HCT116 (cell line): ENCODE results near the gene CTNND2. TPM values are rescaled to one million over a fixed set of nuclear protein-coding genes. Genes with fewer than 3 reads are reported as not detected.

ENCODE experiments used
- ATAC-seq: fragments of 200-7000 bp; cut with Tn5 transposase; 2 replicates; pipeline ENCODE4 v1.9.1; 2020; ENCODE audit warnings: mild to moderate bottlenecking, moderate library complexity
- BruUV-seq: library from RNA; stranded (reverse); fragments of 400-500 nt; replicated peaks from 2 replicates; lab custom pipeline; 2021; lab: Mats Ljungman, UMichigan
- CTCF ChIA-PET: fragments of 300-600 bp; sonication (Branson Sonifier 250); formaldehyde crosslinking; loops from one replicate; lab custom pipeline; 2021; ENCODE audit warnings: antibody characterized with exemption; lab: Charles Lee
- POLR2A ChIA-PET: fragments of 300-600, 350-600 bp; sonication (Branson Sonifier 250); formaldehyde crosslinking; loops from one replicate; lab custom pipeline; 2021; ENCODE audit warnings: antibody characterized with exemption; lab: Charles Lee
- RAD21 ChIA-PET, 2 experiments: fragments of 300-600 bp; sonication (Branson Sonifier 250); formaldehyde crosslinking; loops; one replicate each; lab custom pipeline; 2023; ENCODE audit warnings: low total read pairs in 2 of 2; ENCODE audit not compliant: uncharacterized antibody in 2 of 2, unreplicated experiment in 2 of 2, low non-redundant PET in 1 of 2; lab: Charles Lee
- DNase-seq: peaks from one replicate; pipeline ENCODE4 v3.0.0-alpha.2; 2010; ENCODE audit warnings: low read depth, low spot score
- H2AFZ ChIP-seq: fragments of 200-600 bp; shearing (Covaris generic), sonication (generic); 2 replicates; pipeline ENCODE4 v1.6.1; 2017; ENCODE audit warnings: low read depth, mixed run types, mixed read lengths, antibody characterized with exemption, low read length; ENCODE audit not compliant: poor library complexity, severe bottlenecking
- H3K27ac ChIP-seq: 2 replicates; pipeline ENCODE4 v1.5.1; 2012; ENCODE audit warnings: low read depth, low read length
- H3K27me3 ChIP-seq: fragments of 200-600 bp; sonication (generic); 2 replicates; pipeline ENCODE4 v1.6.1; 2016; ENCODE audit warnings: mixed run types, low read length, mixed read lengths; ENCODE audit not compliant: insufficient read depth
- H3K36me3 ChIP-seq, 2 experiments: fragments of 200-500 bp in 1 of 2; fragments of 200-600 bp in 1 of 2; sonication (Bioruptor generic) in 1 of 2; sonication (generic) in 1 of 2; 2 replicates each; pipeline versions ENCODE4 v1.5.1 to v1.6.1; 2014 to 2016; ENCODE audit warnings: low read length in 2 of 2, inconsistent platforms in 1 of 2, mixed read lengths in 1 of 2, mixed run types in 1 of 2; ENCODE audit not compliant: insufficient read depth in 2 of 2, control insufficient read depth in 1 of 2
- H3K4me1 ChIP-seq, 2 experiments: fragments of 200-600 bp in 1 of 2; sonication (generic) in 1 of 2; 2 replicates each; pipeline versions ENCODE4 v1.5.1 to v1.6.1; 2012 to 2017; ENCODE audit warnings: low read length in 2 of 2, inconsistent platforms in 1 of 2, mild to moderate bottlenecking in 1 of 2, mixed read lengths in 1 of 2, mixed run types in 1 of 2, moderate library complexity in 1 of 2; ENCODE audit not compliant: insufficient read depth in 2 of 2, control insufficient read depth in 1 of 2
- H3K4me2 ChIP-seq: fragments of 200-600 bp; sonication (generic); 2 replicates; pipeline ENCODE4 v1.6.1; 2017; ENCODE audit warnings: mixed run types, low read length, mixed read lengths
- H3K4me3 ChIP-seq, 2 experiments: fragments of 200-600 bp in 1 of 2; sonication (generic) in 1 of 2; replicated peaks in 1 of 2; 2 replicates each; pipeline ENCODE4 v1.5.1; 2011 to 2016; ENCODE audit warnings: low read length in 2 of 2, control low read depth in 1 of 2, low read depth in 1 of 2, mild to moderate bottlenecking in 1 of 2, mixed read lengths in 1 of 2, mixed run types in 1 of 2
- H3K79me2 ChIP-seq: fragments of 200-600 bp; sonication (generic); 2 replicates; pipeline ENCODE4 v1.6.1; 2017; ENCODE audit warnings: mild to moderate bottlenecking, mixed run types, low read length, moderate library complexity, mixed read lengths; ENCODE audit not compliant: insufficient read depth
- H3K9ac ChIP-seq: fragments of 200-600 bp; sonication (generic); 2 replicates; pipeline ENCODE4 v1.6.1; 2016; ENCODE audit warnings: low read length, mixed read lengths
- H3K9me2 ChIP-seq: fragments of 200-600 bp; sonication (generic), shearing (Covaris generic); 2 replicates; pipeline ENCODE4 v1.6.1; 2017; ENCODE audit warnings: mixed run types, mild to moderate bottlenecking, moderate library complexity; ENCODE audit not compliant: insufficient read depth
- H3K9me3 ChIP-seq, 2 experiments: fragments of 200-500 bp in 1 of 2; fragments of 200-600 bp in 1 of 2; sonication (Bioruptor generic) in 1 of 2; sonication (generic) in 1 of 2; 2 replicates each; pipeline ENCODE4 v1.6.1; 2014 to 2017; ENCODE audit warnings: low read length in 2 of 2, mixed read lengths in 2 of 2, inconsistent platforms in 1 of 2, low read depth in 1 of 2, mild to moderate bottlenecking in 1 of 2, mixed run types in 1 of 2, moderate library complexity in 1 of 2; ENCODE audit not compliant: control insufficient read depth in 1 of 2, insufficient read depth in 1 of 2
- H4K20me1 ChIP-seq: fragments of 200-600 bp; sonication (generic), shearing (Covaris generic); 2 replicates; pipeline ENCODE4 v1.6.1; 2017; ENCODE audit warnings: mixed run types, mild to moderate bottlenecking, moderate library complexity; ENCODE audit not compliant: insufficient read depth
- CBX3 ChIP-seq: IDR thresholded peaks from 2 replicates; pipeline ENCODE4 v1.6.1; 2012; ENCODE audit warnings: low read depth
- CEBPB ChIP-seq: IDR thresholded peaks from 2 replicates; pipeline ENCODE4 v1.6.1; 2012; ENCODE audit warnings: low read depth
- ELF1 ChIP-seq: IDR thresholded peaks from 2 replicates; pipeline ENCODE4 v1.6.1; 2012; ENCODE audit warnings: low read depth, borderline replicate concordance
- EZH2 ChIP-seq: fragments of 200-600 bp; sonication (generic); IDR thresholded peaks from 2 replicates; pipeline ENCODE4 v1.6.1; 2017; ENCODE audit warnings: antibody characterized with exemption, mixed run types
- FOSL1 ChIP-seq: IDR thresholded peaks from 2 replicates; pipeline ENCODE4 v1.6.1; 2012; ENCODE audit warnings: low read depth
- JUND ChIP-seq: IDR thresholded peaks from 2 replicates; pipeline ENCODE4 v1.6.1; 2012
- POLR2AphosphoS5 ChIP-seq: IDR thresholded peaks from 2 replicates; pipeline ENCODE4 v1.6.1; 2011; ENCODE audit warnings: mild to moderate bottlenecking, low read depth, low read length, moderate library complexity
- RAD21 ChIP-seq: IDR thresholded peaks from 2 replicates; pipeline ENCODE4 v1.6.1; 2012; ENCODE audit warnings: low read depth, mild to moderate bottlenecking
- SIN3A ChIP-seq: IDR thresholded peaks from 2 replicates; pipeline ENCODE4 v1.6.1; 2012; ENCODE audit warnings: low read depth
- SP1 ChIP-seq: IDR thresholded peaks from 2 replicates; pipeline ENCODE4 v1.6.1; 2012; ENCODE audit warnings: low read depth
- SRF ChIP-seq: IDR thresholded peaks from 2 replicates; pipeline ENCODE4 v1.6.1; 2012; ENCODE audit warnings: low read depth
- TCF7L2 ChIP-seq: IDR thresholded peaks from 2 replicates; pipeline ENCODE4 v1.7.0; 2011; ENCODE audit warnings: borderline replicate concordance, inconsistent platforms; ENCODE audit not compliant: insufficient read depth, insufficient read length; ENCODE audit errors: extremely low read depth
- ZFX ChIP-seq: fragments of 450-650 bp; IDR thresholded peaks from 2 replicates; pipeline ENCODE4 v1.6.1; 2017
- ZNF274 ChIP-seq: fragments of 200-500 bp; sonication (Bioruptor generic); IDR thresholded peaks from 2 replicates; pipeline ENCODE4 v1.6.1; 2014; ENCODE audit warnings: mild to moderate bottlenecking, low read depth, low read length, inconsistent platforms
- intact Hi-C: fragments of 100-400 bp; cut with micrococcal nuclease; formaldehyde crosslinking; loops from 2 replicates; pipeline ENCODE4 v1.10.0; 2022
- total RNA-seq: library from RNA; stranded (reverse); gene quantifications from one replicate; pipeline ENCODE4 v1.2.1, GENCODE V29; 2021; ENCODE audit not compliant: unreplicated experiment
- TF ChIP-seq, protein P1 (sequence below), 3 experiments: fragments of 200-600 bp in 1 of 3; sonication (generic) in 1 of 3; IDR thresholded peaks in 2 of 3; conservative IDR thresholded peaks in 1 of 3; 2 replicates each; pipeline ENCODE4 v1.5.1; 2012 to 2017; ENCODE audit warnings: low read depth in 2 of 3, low read length in 2 of 3, antibody characterized with exemption in 1 of 3, borderline replicate concordance in 1 of 3, control low read depth in 1 of 3, mild to moderate bottlenecking in 1 of 3, mixed read lengths in 1 of 3, mixed run types in 1 of 3, moderate library complexity in 1 of 3; ENCODE audit not compliant: insufficient read depth in 1 of 3
- TF ChIP-seq, protein P2 (sequence below): IDR thresholded peaks from 2 replicates; pipeline ENCODE4 v1.6.1; 2012
- TF ChIP-seq, protein P3 (sequence below): IDR thresholded peaks from 2 replicates; pipeline ENCODE4 v1.6.1; 2012
- TF ChIP-seq, protein P4 (sequence below): IDR thresholded peaks from 2 replicates; pipeline ENCODE4 v1.6.1; 2012; ENCODE audit warnings: low read depth

CTNND2 gene
- total RNA-seq, 1 experiment from 2014 or later = not detected

DNA sequence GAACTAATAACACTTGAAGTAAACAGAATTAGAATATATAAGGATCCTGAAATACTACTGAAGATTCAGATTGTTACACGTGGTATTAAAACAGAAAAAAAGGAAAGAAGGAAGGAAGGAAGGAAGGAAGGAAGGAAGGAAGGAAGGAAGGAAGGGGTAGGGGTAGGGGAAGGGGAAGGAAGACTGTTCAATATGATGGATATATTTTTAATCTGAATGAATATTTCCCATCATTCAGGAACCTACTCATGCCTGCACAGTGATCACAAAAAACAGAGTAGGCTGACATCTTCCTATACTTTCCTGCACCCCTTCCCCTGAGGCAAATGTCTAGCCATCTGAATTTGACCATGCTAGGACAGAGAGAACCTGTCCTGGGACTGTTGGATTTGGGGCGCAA lies 133.9 kb downstream of the CTNND2 start:
- ChIA-PET POLR2A (no interaction called here), CTCF (no interaction called here), RAD21 (no interaction called here)
- ATAC-seq = no peak
- Histone ChIP-seq H3K9me2 (no peaks in the 10 kb centered on the region), H3K4me1 (no peaks in the 10 kb centered on the region), H3K9me3 (peaks cover 11% of the 10 kb centered on the region in 2 experiments; a peak in 2 of 4 replicates), H3K27me3 (no peaks in the 10 kb centered on the region), H2AFZ (no peak overlapping the region), H3K4me3 (no peak overlapping the region), H3K27ac (no peak overlapping the region), H3K79me2 (no peaks in the 10 kb centered on the region), H4K20me1 (no peaks in the 10 kb centered on the region), H3K9ac (no peak overlapping the region), H3K36me3 (no peaks in the 10 kb centered on the region), H3K4me2 (no peak overlapping the region)
- DNase-seq = no peak
- no TSS peak for BruUV-seq
- intact Hi-C loops = no loop called here
- TF ChIP-seq, protein P1, sequence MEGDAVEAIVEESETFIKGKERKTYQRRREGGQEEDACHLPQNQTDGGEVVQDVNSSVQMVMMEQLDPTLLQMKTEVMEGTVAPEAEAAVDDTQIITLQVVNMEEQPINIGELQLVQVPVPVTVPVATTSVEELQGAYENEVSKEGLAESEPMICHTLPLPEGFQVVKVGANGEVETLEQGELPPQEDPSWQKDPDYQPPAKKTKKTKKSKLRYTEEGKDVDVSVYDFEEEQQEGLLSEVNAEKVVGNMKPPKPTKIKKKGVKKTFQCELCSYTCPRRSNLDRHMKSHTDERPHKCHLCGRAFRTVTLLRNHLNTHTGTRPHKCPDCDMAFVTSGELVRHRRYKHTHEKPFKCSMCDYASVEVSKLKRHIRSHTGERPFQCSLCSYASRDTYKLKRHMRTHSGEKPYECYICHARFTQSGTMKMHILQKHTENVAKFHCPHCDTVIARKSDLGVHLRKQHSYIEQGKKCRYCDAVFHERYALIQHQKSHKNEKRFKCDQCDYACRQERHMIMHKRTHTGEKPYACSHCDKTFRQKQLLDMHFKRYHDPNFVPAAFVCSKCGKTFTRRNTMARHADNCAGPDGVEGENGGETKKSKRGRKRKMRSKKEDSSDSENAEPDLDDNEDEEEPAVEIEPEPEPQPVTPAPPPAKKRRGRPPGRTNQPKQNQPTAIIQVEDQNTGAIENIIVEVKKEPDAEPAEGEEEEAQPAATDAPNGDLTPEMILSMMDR (IDR thresholded peaks at IDR 0.05 in 2 of 3, conservative IDR thresholded peaks at IDR 0.05 in 1 of 3; ENCODE audit: borderline replicate concordance in 1 of 3, insufficient read depth in 1 of 3, low read depth in 2 of 3, low read length in 2 of 3) = no peak
- TF ChIP-seq SRF (no peak), ELF1 (no peak), FOSL1 (no peak), TCF7L2 (no peak), JUND (no peak), ZNF274 (no peak), EZH2 (no peak), CBX3 (no peak), CEBPB (no peak), SP1 (no peak), POLR2AphosphoS5 (no peak), SIN3A (no peak), RAD21 (no peak), ZFX (no peak)
- TF ChIP-seq, protein P2, sequence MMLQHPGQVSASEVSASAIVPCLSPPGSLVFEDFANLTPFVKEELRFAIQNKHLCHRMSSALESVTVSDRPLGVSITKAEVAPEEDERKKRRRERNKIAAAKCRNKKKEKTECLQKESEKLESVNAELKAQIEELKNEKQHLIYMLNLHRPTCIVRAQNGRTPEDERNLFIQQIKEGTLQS = no peak
- TF ChIP-seq, protein P3, sequence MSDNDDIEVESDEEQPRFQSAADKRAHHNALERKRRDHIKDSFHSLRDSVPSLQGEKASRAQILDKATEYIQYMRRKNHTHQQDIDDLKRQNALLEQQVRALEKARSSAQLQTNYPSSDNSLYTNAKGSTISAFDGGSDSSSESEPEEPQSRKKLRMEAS = no peak
- TF ChIP-seq, protein P4, sequence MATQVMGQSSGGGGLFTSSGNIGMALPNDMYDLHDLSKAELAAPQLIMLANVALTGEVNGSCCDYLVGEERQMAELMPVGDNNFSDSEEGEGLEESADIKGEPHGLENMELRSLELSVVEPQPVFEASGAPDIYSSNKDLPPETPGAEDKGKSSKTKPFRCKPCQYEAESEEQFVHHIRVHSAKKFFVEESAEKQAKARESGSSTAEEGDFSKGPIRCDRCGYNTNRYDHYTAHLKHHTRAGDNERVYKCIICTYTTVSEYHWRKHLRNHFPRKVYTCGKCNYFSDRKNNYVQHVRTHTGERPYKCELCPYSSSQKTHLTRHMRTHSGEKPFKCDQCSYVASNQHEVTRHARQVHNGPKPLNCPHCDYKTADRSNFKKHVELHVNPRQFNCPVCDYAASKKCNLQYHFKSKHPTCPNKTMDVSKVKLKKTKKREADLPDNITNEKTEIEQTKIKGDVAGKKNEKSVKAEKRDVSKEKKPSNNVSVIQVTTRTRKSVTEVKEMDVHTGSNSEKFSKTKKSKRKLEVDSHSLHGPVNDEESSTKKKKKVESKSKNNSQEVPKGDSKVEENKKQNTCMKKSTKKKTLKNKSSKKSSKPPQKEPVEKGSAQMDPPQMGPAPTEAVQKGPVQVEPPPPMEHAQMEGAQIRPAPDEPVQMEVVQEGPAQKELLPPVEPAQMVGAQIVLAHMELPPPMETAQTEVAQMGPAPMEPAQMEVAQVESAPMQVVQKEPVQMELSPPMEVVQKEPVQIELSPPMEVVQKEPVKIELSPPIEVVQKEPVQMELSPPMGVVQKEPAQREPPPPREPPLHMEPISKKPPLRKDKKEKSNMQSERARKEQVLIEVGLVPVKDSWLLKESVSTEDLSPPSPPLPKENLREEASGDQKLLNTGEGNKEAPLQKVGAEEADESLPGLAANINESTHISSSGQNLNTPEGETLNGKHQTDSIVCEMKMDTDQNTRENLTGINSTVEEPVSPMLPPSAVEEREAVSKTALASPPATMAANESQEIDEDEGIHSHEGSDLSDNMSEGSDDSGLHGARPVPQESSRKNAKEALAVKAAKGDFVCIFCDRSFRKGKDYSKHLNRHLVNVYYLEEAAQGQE = no peak
